OCI-LY3 (cell line): ENCODE data around the gene PIK3C2G.

Source experiments
- CTCF ChIP-seq: fragments of 200-600, 300-600 bp; sonication (generic); IDR thresholded peaks from 2 replicates; pipeline ENCODE4 v1.5.1; 2014; ENCODE audit warnings: antibody characterized with exemption, low read length, low read depth
- EZH2phosphoT487 ChIP-seq: fragments of 200-600 bp; shearing (Covaris generic); IDR thresholded peaks from 2 replicates; pipeline ENCODE4 v1.6.1; 2018; ENCODE audit warnings: antibody characterized with exemption, mixed run types, low read depth

- TF ChIP-seq CTCF (no peak), EZH2phosphoT487 (no peak)
Observed at GRCh38 chr12:18549598-18549997, 288.3 kb downstream of the PIK3C2G start.
